Ishikawa (cell line): Measurements from ENCODE around the gene POMT2.

Experiments used
- CEBPB ChIP-seq: IDR thresholded peaks from 2 replicates; pipeline ENCODE4 v1.6.1; 2012
- CREB1 ChIP-seq: IDR thresholded peaks from 2 replicates; pipeline ENCODE4 v1.6.1; 2012; ENCODE audit warnings: low read depth
- EGR1 ChIP-seq: IDR thresholded peaks from 2 replicates; pipeline ENCODE4 v1.6.1; 2012
- EP300 ChIP-seq: IDR thresholded peaks from 2 replicates; pipeline ENCODE4 v1.6.1; 2012; ENCODE audit warnings: borderline replicate concordance
- FOXM1 ChIP-seq: IDR thresholded peaks from 2 replicates; pipeline ENCODE4 v1.6.1; 2012; ENCODE audit warnings: low read depth, borderline replicate concordance
- MAX ChIP-seq: IDR thresholded peaks from 2 replicates; pipeline ENCODE4 v1.6.1; 2012
- NFIC ChIP-seq: IDR thresholded peaks from 2 replicates; pipeline ENCODE4 v1.6.1; 2012
- RAD21 ChIP-seq: IDR thresholded peaks from 2 replicates; pipeline ENCODE4 v1.6.1; 2012; ENCODE audit warnings: low read depth
- REST ChIP-seq: IDR thresholded peaks from 2 replicates; pipeline ENCODE4 v1.6.1; 2012; ENCODE audit warnings: low read depth, mild to moderate bottlenecking
- TAF1 ChIP-seq: IDR thresholded peaks from 2 replicates; pipeline ENCODE4 v1.6.1; 2012; ENCODE audit warnings: low read depth, mild to moderate bottlenecking
- TEAD4 ChIP-seq: IDR thresholded peaks from 2 replicates; pipeline ENCODE4 v1.6.1; 2012
- USF1 ChIP-seq: IDR thresholded peaks from 2 replicates; pipeline ENCODE4 v1.6.1; 2012
- YY1 ChIP-seq: IDR thresholded peaks from 2 replicates; pipeline ENCODE4 v1.6.1; 2012; ENCODE audit warnings: low read depth
- ZBTB7A ChIP-seq: IDR thresholded peaks from 2 replicates; pipeline ENCODE4 v1.6.1; 2012; ENCODE audit warnings: low read depth

DNA sequence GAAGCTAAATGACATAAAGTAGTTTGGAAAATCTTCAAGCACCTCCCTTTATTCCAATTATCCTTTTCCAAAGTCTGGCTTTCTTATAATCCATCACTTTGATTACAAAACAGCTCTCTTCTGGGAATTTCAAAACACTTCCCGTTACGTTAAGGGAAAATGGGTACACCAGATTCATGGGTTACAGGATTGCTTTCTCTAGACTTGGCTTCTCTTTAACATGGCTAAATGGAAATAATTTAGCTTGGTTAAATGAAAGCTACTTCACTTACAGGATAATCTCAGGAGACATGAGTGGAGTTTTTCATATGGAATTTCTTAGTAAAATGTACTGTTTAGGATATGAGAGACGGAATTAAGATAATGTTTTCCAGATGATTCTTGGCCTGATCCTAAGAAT is 14.9 kb upstream of the POMT2 start:
- TF ChIP-seq RAD21 = no peak
- no peak for TF ChIP-seq CREB1
- no peak for TF ChIP-seq TEAD4
- no peak for TF ChIP-seq REST
- no peak for TF ChIP-seq USF1
- no peak for TF ChIP-seq EP300
- no peak for TF ChIP-seq EGR1
- TF ChIP-seq TAF1 = no peak
- no peak for TF ChIP-seq MAX
- TF ChIP-seq YY1 = no peak
- TF ChIP-seq NFIC = no peak
- TF ChIP-seq CEBPB = no peak
- no peak for TF ChIP-seq ZBTB7A
- TF ChIP-seq FOXM1 = no peak
